HG03159 (cell line): ENCODE results near the gene PTER.

Experiments
- ATAC-seq: cut with Tn5 transposase; IDR thresholded peaks from one replicate; pipeline ENCODE4 v1.9.1; 2021; ENCODE audit warnings: mild to moderate bottlenecking, moderate library complexity; ENCODE audit not compliant: unreplicated experiment

Gene PTER

GRCh38 chr10:16529853-16530252, 93.0 kb downstream of the PTER start:
- ATAC-seq: no peak

- ATAC-seq: no peak
These were observed 99.3 kb downstream of the PTER start for GRCh38 chr10:16536155-16536554.

GRCh38 chr10:16544099-16544498, 107.3 kb downstream of the PTER start:
- no peak for ATAC-seq

DNA sequence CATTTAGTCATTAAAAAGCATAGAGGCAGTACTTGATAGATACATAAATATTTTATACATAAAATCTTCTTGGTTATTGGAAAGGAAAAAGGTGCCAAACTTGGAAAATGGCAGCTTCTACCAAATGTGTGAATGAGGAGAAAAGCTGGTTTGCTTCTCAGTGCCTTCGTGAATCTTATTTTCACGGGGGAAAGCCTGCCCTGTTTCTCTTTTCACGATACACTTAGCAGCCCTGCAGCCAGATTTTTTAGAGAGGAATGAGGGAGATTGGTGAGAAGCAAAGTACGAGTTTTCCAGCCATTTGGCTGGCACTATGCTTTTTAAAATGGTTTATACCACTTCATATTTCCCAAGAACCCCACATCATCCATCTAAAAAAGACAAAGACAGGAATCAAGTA, 107.8 kb downstream of the PTER start:
- ATAC-seq: no peak

- ATAC-seq: peak; percentile 79
These were observed 108.4 kb downstream of the PTER start for GRCh38 chr10:16545116-16545736.

GRCh38 chr10:16547973-16548372, 111.2 kb downstream of the PTER start:
- no peak for ATAC-seq

GRCh38 chr10:16559236-16559773, 122.5 kb downstream of the PTER start:
- no peak for ATAC-seq

- ATAC-seq: no peak
These were observed 126.1 kb downstream of the PTER start for GRCh38 chr10:16562891-16563290.
